ENCODE measurements around the gene LAX1.
"Not testable (repeated sequence)": the region's sequence is repeated elsewhere in the genome, so short reads cannot be mapped to it uniquely, and the experiment has no call there.

The LAX1 gene

GRCh38 chr1:203789966-203790365 is 25.0 kb downstream of the LAX1 start:
- TF ChIP-seq CTCF (IDR thresholded peaks at IDR 0.05; ENCODE audit: low read depth, low read length): no peak
- no peak for DNase-seq (ENCODE audit: extremely low read depth, low read depth)

- TF ChIP-seq CTCF (IDR thresholded peaks at IDR 0.05; ENCODE audit: low read depth, low read length): no peak
- DNase-seq (ENCODE audit: extremely low read depth, low read depth): no peak
These were observed 26.5 kb downstream of the LAX1 start for GRCh38 chr1:203791498-203791897.

GRCh38 chr1:203792486-203792885 is 27.5 kb downstream of the LAX1 start:
- no peak for TF ChIP-seq CTCF (IDR thresholded peaks at IDR 0.05; ENCODE audit: low read depth, low read length)
- no peak for DNase-seq (ENCODE audit: extremely low read depth, low read depth)

- not testable (repeated sequence) for DNase-seq (ENCODE audit: extremely low read depth, low read depth)
These were observed 28.6 kb downstream of the LAX1 start for GRCh38 chr1:203793561-203793960.

- no peak for TF ChIP-seq CTCF (IDR thresholded peaks at IDR 0.05; ENCODE audit: low read depth, low read length)
- no peak for DNase-seq (ENCODE audit: extremely low read depth, low read depth)
These were observed 29.9 kb downstream of the LAX1 start for GRCh38 chr1:203794764-203795440.

- TF ChIP-seq CTCF (IDR thresholded peaks at IDR 0.05; ENCODE audit: low read depth, low read length): no peak
These were observed 30.7 kb downstream of the LAX1 start, which contains the start of the genes ZBED6 and ZC3H11A for GRCh38 chr1:203795441-203796235. TSS of gene ZBED6 (plus strand) at chr1:203795623. CDS start at chr1:203797523, 1,900 bp downstream. TSS of gene ZC3H11A (plus strand) at chr1:203795623. CDS start at chr1:203817071, 21,448 bp downstream.

GRCh38 chr1:203796236-203796605 is 31.2 kb downstream of the LAX1 start:
- no peak for TF ChIP-seq CTCF (IDR thresholded peaks at IDR 0.05; ENCODE audit: low read depth, low read length)
- DNase-seq (ENCODE audit: extremely low read depth, low read depth): no peak

More at GRCh38 chr1:203795441-203796235, 30.7 kb downstream of the LAX1 start, which contains the start of the genes ZBED6 and ZC3H11A:
- DNase-seq (ENCODE audit: extremely low read depth, low read depth): peak; percentile 97
